MM.1S (cell line): ENCODE measurements around the gene KCNQ4.

ENCODE experiments used
- DNase-seq: peaks from one replicate; pipeline ENCODE4 v3.0.0-alpha.2; 2015
- H2AFZ ChIP-seq: fragments of 300-600 bp; sonication (generic); 2 replicates; pipeline ENCODE4 v1.6.0; 2016; ENCODE audit warnings: antibody characterized with exemption, low read length
- H3F3A ChIP-seq: fragments of 300-600 bp; sonication (generic); 2 replicates; pipeline ENCODE4 v1.6.1; 2016; ENCODE audit warnings: mild to moderate bottlenecking, antibody characterized with exemption, low read length, moderate library complexity, mixed read lengths; ENCODE audit not compliant: insufficient read depth
- H3K27ac ChIP-seq: fragments of 300-600 bp; sonication (generic); 2 replicates; pipeline ENCODE4 v1.5.1; 2016; ENCODE audit warnings: mild to moderate bottlenecking, low read length
- H3K27me3 ChIP-seq: fragments of 300-600 bp; sonication (generic); replicated peaks from 2 replicates; pipeline ENCODE4 v1.6.0; 2016; ENCODE audit warnings: low read length; ENCODE audit not compliant: insufficient read depth
- H3K36me3 ChIP-seq: fragments of 300-600 bp; sonication (generic); replicated peaks from 2 replicates; pipeline ENCODE4 v1.6.1; 2016; ENCODE audit warnings: mild to moderate bottlenecking, low read length, mixed read lengths; ENCODE audit not compliant: insufficient read depth
- H3K4me1 ChIP-seq: fragments of 300-600 bp; sonication (generic); 2 replicates; pipeline ENCODE4 v1.6.1; 2016; ENCODE audit warnings: low read length, mixed read lengths
- H3K4me2 ChIP-seq: fragments of 300-600 bp; sonication (generic); 2 replicates; pipeline ENCODE4 v1.6.0; 2016; ENCODE audit warnings: low read depth, low read length
- H3K4me3 ChIP-seq: fragments of 300-600 bp; sonication (generic); 2 replicates; pipeline ENCODE4 v1.5.1; 2016; ENCODE audit warnings: low read length, mixed read lengths
- H3K79me2 ChIP-seq: fragments of 300-600 bp; sonication (generic); 2 replicates; pipeline ENCODE4 v1.6.1; 2016; ENCODE audit warnings: mixed run types, low read length, mixed read lengths
- H3K9ac ChIP-seq: fragments of 300-600 bp; sonication (generic); 2 replicates; pipeline ENCODE4 v1.6.1; 2016; ENCODE audit warnings: low read length, mixed read lengths
- H3K9me2 ChIP-seq: fragments of 300-600 bp; sonication (generic); replicated peaks from 2 replicates; pipeline ENCODE4 v1.6.1; 2016; ENCODE audit warnings: mild to moderate bottlenecking, low read length, mixed read lengths; ENCODE audit not compliant: insufficient read depth
- H3K9me3 ChIP-seq: fragments of 300-600 bp; sonication (generic); replicated peaks from 2 replicates; pipeline ENCODE4 v1.6.1; 2016; ENCODE audit warnings: mild to moderate bottlenecking, low read length, mixed read lengths; ENCODE audit not compliant: insufficient read depth
- H4K20me1 ChIP-seq: fragments of 300-600 bp; sonication (generic); 2 replicates; pipeline ENCODE4 v1.6.1; 2016; ENCODE audit warnings: mild to moderate bottlenecking, low read length, moderate library complexity, mixed read lengths; ENCODE audit not compliant: insufficient read depth
- CTCF ChIP-seq: fragments of 300-600 bp; sonication (generic); IDR thresholded peaks from 2 replicates; pipeline ENCODE4 v1.5.1; 2016; ENCODE audit warnings: antibody characterized with exemption, low read length, mixed read lengths
- EZH2 ChIP-seq: fragments of 300-600 bp; sonication (generic); optimal IDR thresholded peaks from 2 replicates; pipeline ENCODE3; 2017; ENCODE audit warnings: low read depth, mild to moderate bottlenecking, antibody characterized with exemption, low read length, mixed read lengths
- EZH2phosphoT487 ChIP-seq: fragments of 300-600 bp; sonication (generic); IDR thresholded peaks from 2 replicates; pipeline ENCODE4 v1.6.1; 2018; ENCODE audit warnings: antibody characterized with exemption, low read length

KCNQ4 gene

GRCh38 chr1:40810927-40811326, 27.3 kb downstream of the KCNQ4 start:
- TF ChIP-seq EZH2phosphoT487 (no peak), CTCF (no peak), EZH2 (no peak)
- Histone ChIP-seq H3K9ac (no peak overlapping the region), H3F3A (no peaks in the 10 kb centered on the region), H3K4me1 (peaks cover 12% of the 10 kb centered on the region), H4K20me1 (no peaks in the 10 kb centered on the region), H3K4me2 (no peak overlapping the region), H3K27me3 (peaks cover 7% of the 10 kb centered on the region; the same call in 1 of the 2 replicates), H3K9me3 (no peaks in the 10 kb centered on the region), H3K4me3 (no peak overlapping the region), H2AFZ (no peak overlapping the region), H3K9me2 (no peaks in the 10 kb centered on the region), H3K27ac (no peak overlapping the region), H3K36me3 (no peaks in the 10 kb centered on the region), H3K79me2 (no peaks in the 10 kb centered on the region)
- no peak for DNase-seq

- DNase-seq: no peak
- H3K36me3 ChIP-seq: no peaks in the 10 kb centered on the region
- H3F3A ChIP-seq: no peaks in the 10 kb centered on the region
- no peaks in the 10 kb centered on the region for H3K9me3 ChIP-seq
- H3K4me2 ChIP-seq: no peak overlapping the region
- no peak overlapping the region for H3K27ac ChIP-seq
- no peak overlapping the region for H2AFZ ChIP-seq
- TF ChIP-seq EZH2 (no peak), EZH2phosphoT487 (no peak), CTCF (no peak)
- H3K79me2 ChIP-seq: no peaks in the 10 kb centered on the region
- no peaks in the 10 kb centered on the region for H4K20me1 ChIP-seq
- no peaks in the 10 kb centered on the region for H3K4me1 ChIP-seq
- no peaks in the 10 kb centered on the region for H3K9me2 ChIP-seq
- H3K9ac ChIP-seq: no peak overlapping the region
- no peak overlapping the region for H3K4me3 ChIP-seq
- peaks cover 8% of the 10 kb centered on the region; the same call in 1 of the 2 replicates for H3K27me3 ChIP-seq
Measured at GRCh38 chr1:40815420-40815819, 31.8 kb downstream of the KCNQ4 start.

- no peaks in the 10 kb centered on the region for H3K4me1 ChIP-seq
- no peaks in the 10 kb centered on the region for H4K20me1 ChIP-seq
- no peak overlapping the region for H3K27ac ChIP-seq
- TF ChIP-seq EZH2 (no peak), EZH2phosphoT487 (no peak)
- DNase-seq: no peak
- H3K9me2 ChIP-seq: no peaks in the 10 kb centered on the region
- H2AFZ ChIP-seq: no peak overlapping the region
- H3K4me3 ChIP-seq: peak overlapping the region; percentile 57; the same call in 1 of the 2 replicates
- no peaks in the 10 kb centered on the region for H3K36me3 ChIP-seq
- H3K79me2 ChIP-seq: no peaks in the 10 kb centered on the region
- H3K4me2 ChIP-seq: peak overlapping the region; percentile 69; the same call in 1 of the 2 replicates
- H3F3A ChIP-seq: no peaks in the 10 kb centered on the region
- H3K9me3 ChIP-seq: no peaks in the 10 kb centered on the region
- peaks cover 8% of the 10 kb centered on the region; the same call in 1 of the 2 replicates for H3K27me3 ChIP-seq
- no peak overlapping the region for H3K9ac ChIP-seq
Measured at GRCh38 chr1:40817791-40818263, 34.2 kb downstream of the KCNQ4 start.

- H3K27me3 ChIP-seq: peaks cover 8% of the 10 kb centered on the region; the same call in 1 of the 2 replicates
- H3K4me2 ChIP-seq: peak overlapping the region; percentile 69; the same call in 1 of the 2 replicates
- H4K20me1 ChIP-seq: no peaks in the 10 kb centered on the region
- DNase-seq: peak; percentile 73
- peak overlapping the region; percentile 69; the same call in 1 of the 2 replicates for H2AFZ ChIP-seq
- peak overlapping the region; percentile 57 for H3K4me3 ChIP-seq
- no peaks in the 10 kb centered on the region for H3K79me2 ChIP-seq
- no peaks in the 10 kb centered on the region for H3F3A ChIP-seq
- TF ChIP-seq EZH2: no peak
- TF ChIP-seq CTCF: no peak
- TF ChIP-seq EZH2phosphoT487: no peak
- H3K9me2 ChIP-seq: no peaks in the 10 kb centered on the region
- no peak overlapping the region for H3K9ac ChIP-seq
- H3K36me3 ChIP-seq: no peaks in the 10 kb centered on the region
- no peaks in the 10 kb centered on the region for H3K4me1 ChIP-seq
- no peaks in the 10 kb centered on the region for H3K9me3 ChIP-seq
- no peak overlapping the region for H3K27ac ChIP-seq
Measured at GRCh38 chr1:40818264-40818961, 34.8 kb downstream of the KCNQ4 start.
